ENCODE data around the gene RRAS.

The RRAS gene

GRCh38 chr19:49589502-49589905 lies 50.4 kb downstream of the RRAS start:
- DNase-seq (ENCODE audit: low read depth in 1 of 2, low spot score in 1 of 2): no peak
- TF ChIP-seq POLR2AphosphoS5 (IDR thresholded peaks at IDR 0.05; ENCODE audit: low read depth): no peak
- no peak for TF ChIP-seq REST (IDR thresholded peaks at IDR 0.05; ENCODE audit: insufficient replicate concordance, low read depth)
- no peak for TF ChIP-seq GABPA (IDR thresholded peaks at IDR 0.05; ENCODE audit: low read depth)
- TF ChIP-seq CTCF (IDR thresholded peaks at IDR 0.05; ENCODE audit: insufficient read depth, low read length): no peak
- no peak for TF ChIP-seq SPI1 (IDR thresholded peaks at IDR 0.05; ENCODE audit: borderline replicate concordance, low read depth)
- Histone ChIP-seq H3K27me3 (ENCODE audit: insufficient read depth, poor library complexity, severe bottlenecking) (no peaks in the 10 kb centered on the region), H3K27ac (replicated peaks) (no peak overlapping the region), H3K4me3 (replicated peaks; ENCODE audit: insufficient read depth, low read length) (no peak overlapping the region)

GRCh38 chr19:49588365-49589122 lies 51.4 kb downstream of the RRAS start:
- no peaks in the 10 kb centered on the region for H3K27me3 ChIP-seq (ENCODE audit: insufficient read depth, poor library complexity, severe bottlenecking)
- no peak overlapping the region for H3K27ac ChIP-seq (replicated peaks)
- no peak for DNase-seq (ENCODE audit: low read depth in 1 of 2, low spot score in 1 of 2)
- TF ChIP-seq SPI1 (IDR thresholded peaks at IDR 0.05; ENCODE audit: borderline replicate concordance, low read depth) (no peak), POLR2AphosphoS5 (IDR thresholded peaks at IDR 0.05; ENCODE audit: low read depth) (no peak), GABPA (IDR thresholded peaks at IDR 0.05; ENCODE audit: low read depth) (no peak), CTCF (IDR thresholded peaks at IDR 0.05; ENCODE audit: insufficient read depth, low read length) (no peak), REST (IDR thresholded peaks at IDR 0.05; ENCODE audit: insufficient replicate concordance, low read depth) (no peak)
- no peak overlapping the region for H3K4me3 ChIP-seq (replicated peaks; ENCODE audit: insufficient read depth, low read length)

GRCh38 chr19:49587227-49587626 lies 52.7 kb downstream of the RRAS start:
- TF ChIP-seq POLR2AphosphoS5 (IDR thresholded peaks at IDR 0.05; ENCODE audit: low read depth): no peak
- Histone ChIP-seq H3K27ac (replicated peaks) (no peak overlapping the region), H3K27me3 (ENCODE audit: insufficient read depth, poor library complexity, severe bottlenecking) (no peaks in the 10 kb centered on the region), H3K4me3 (replicated peaks; ENCODE audit: insufficient read depth, low read length) (no peak overlapping the region)
- no peak for DNase-seq (ENCODE audit: low read depth in 1 of 2, low spot score in 1 of 2)

Small RNA genes lying within 50 kb of the gene (microRNA-seq; reads per million reads assigned to microRNA genes)
- gene MIR5088: 0.90 reads per million
